AML-193 (cell line): ENCODE data around the gene CXCL5.
"Not testable (repeated sequence)": the region's sequence is repeated elsewhere in the genome, so short reads cannot be mapped to it uniquely, and the experiment has no call there.

Source experiments
- DNase-seq, 2 experiments: peaks; one replicate each; lab custom pipeline; 2025; lab: John Stamatoyannopoulos, UW

CXCL5 gene

GRCh38 chr4:74015126-74015780, 16.8 kb upstream of the CXCL5 start:
- DNase-seq = no peak

- no peak for DNase-seq
Observed at GRCh38 chr4:74014332-74014731, 15.9 kb upstream of the CXCL5 start.

GRCh38 chr4:74013264-74013663, 14.8 kb upstream of the CXCL5 start:
- DNase-seq = no peak

GRCh38 chr4:74012130-74012529, 13.7 kb upstream of the CXCL5 start:
- no peak for DNase-seq

- DNase-seq = no peak
Observed at GRCh38 chr4:74009307-74009706, 10.8 kb upstream of the CXCL5 start.

- no peak for DNase-seq
Observed at GRCh38 chr4:74006009-74006476, 7.6 kb upstream of the CXCL5 start.

- DNase-seq = no peak
Observed at GRCh38 chr4:74005528-74005927, 7.1 kb upstream of the CXCL5 start.

GRCh38 chr4:74004668-74005067, 6.2 kb upstream of the CXCL5 start:
- no peak for DNase-seq

GRCh38 chr4:74000301-74000700, 1.8 kb upstream of the CXCL5 start:
- DNase-seq = no peak

GRCh38 chr4:73992050-73992449, 6.4 kb downstream of the CXCL5 start:
- DNase-seq = no peak

- no peak for DNase-seq
Observed at GRCh38 chr4:73991742-73992000, 6.8 kb downstream of the CXCL5 start.

- DNase-seq = no peak
Observed at GRCh38 chr4:73990988-73991741, 7.3 kb downstream of the CXCL5 start.

GRCh38 chr4:73989928-73990327, 8.5 kb downstream of the CXCL5 start:
- DNase-seq = no peak

- no peak for DNase-seq
Observed at GRCh38 chr4:73989031-73989430, 9.4 kb downstream of the CXCL5 start.

GRCh38 chr4:73988061-73988460, 10.4 kb downstream of the CXCL5 start, which contains the start of gene PPBP:
Gene PPBP, minus strand, starts transcription at chr4:73988190. Its CDS starts 87 bp downstream, at chr4:73988103.
- no peak for DNase-seq

GRCh38 chr4:73985528-73985852, 13.0 kb downstream of the CXCL5 start:
- no peak for DNase-seq

GRCh38 chr4:73984736-73985527, 13.5 kb downstream of the CXCL5 start:
- DNase-seq = no peak

- not testable (repeated sequence) for DNase-seq
Observed at GRCh38 chr4:73981175-73981574, 17.3 kb downstream of the CXCL5 start.

GRCh38 chr4:73979407-73979957, 19.0 kb downstream of the CXCL5 start:
- DNase-seq = no peak

GRCh38 chr4:73978886-73979285, 19.6 kb downstream of the CXCL5 start:
- no peak for DNase-seq

- DNase-seq = no peak
Observed at GRCh38 chr4:73976716-73977115, 21.8 kb downstream of the CXCL5 start.

- DNase-seq = no peak
Observed at GRCh38 chr4:73976217-73976616, 22.3 kb downstream of the CXCL5 start.

GRCh38 chr4:73974352-73974751, 24.1 kb downstream of the CXCL5 start:
- DNase-seq = no peak
